HUDEP-2 (cell line): Measurements from ENCODE around the gene TMEM115.
"Not testable (repeated sequence)": the region's sequence is repeated elsewhere in the genome, so short reads cannot be mapped to it uniquely, and the experiment has no call there.

Experiments used
- DNase-seq, 76 experiments: peaks; one replicate each; lab custom pipeline; 2025; ENCODE audit not compliant: unreplicated experiment in 76 of 76; lab: John Stamatoyannopoulos, UW

Gene TMEM115

GRCh38 chr3:50321336-50322114 is 37.8 kb downstream of the TMEM115 start:
- peak in 73 of 76 experiments; percentile 18 to 99 (median 77) for DNase-seq

- peak in 48 of 76 experiments; percentile 32 to 82 (median 64) for DNase-seq
These were observed 38.4 kb downstream of the TMEM115 start for GRCh38 chr3:50320853-50321335.

DNA sequence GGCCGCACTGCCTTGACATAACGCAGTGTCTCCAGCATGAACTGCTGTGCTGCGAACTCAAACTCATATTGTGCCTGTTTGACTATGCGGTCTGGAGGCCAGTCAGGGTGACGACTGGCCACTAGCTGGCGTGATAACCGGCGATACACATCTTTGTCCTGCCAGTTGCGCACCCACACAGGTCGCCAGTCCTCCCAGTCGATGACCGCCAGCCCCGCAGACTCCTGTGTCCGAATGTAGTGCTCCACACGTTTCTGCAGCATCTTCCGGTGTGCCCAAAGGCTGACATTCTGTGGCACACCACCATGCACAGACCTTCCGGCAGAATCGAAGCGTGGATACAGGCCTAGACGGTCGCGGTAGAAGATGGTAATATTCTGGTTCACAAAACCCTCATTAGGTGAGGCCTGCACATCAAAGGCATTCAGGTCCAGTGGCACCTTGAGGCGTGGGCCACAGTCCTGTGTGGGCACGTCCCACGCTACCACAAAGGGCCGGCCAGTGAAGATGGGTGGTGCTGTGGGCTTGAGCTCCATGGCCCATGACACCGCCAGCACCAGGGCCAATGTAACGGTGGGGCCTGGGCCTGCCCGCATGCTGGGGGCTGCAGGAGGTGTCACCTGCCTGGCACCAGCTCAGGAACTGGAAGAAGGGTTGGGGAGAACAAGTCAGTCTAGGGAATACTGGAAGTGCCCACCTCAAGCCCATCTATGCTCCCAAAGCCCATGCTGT is 39.3 kb downstream of the TMEM115 start:
- DNase-seq = no peak

DNA sequence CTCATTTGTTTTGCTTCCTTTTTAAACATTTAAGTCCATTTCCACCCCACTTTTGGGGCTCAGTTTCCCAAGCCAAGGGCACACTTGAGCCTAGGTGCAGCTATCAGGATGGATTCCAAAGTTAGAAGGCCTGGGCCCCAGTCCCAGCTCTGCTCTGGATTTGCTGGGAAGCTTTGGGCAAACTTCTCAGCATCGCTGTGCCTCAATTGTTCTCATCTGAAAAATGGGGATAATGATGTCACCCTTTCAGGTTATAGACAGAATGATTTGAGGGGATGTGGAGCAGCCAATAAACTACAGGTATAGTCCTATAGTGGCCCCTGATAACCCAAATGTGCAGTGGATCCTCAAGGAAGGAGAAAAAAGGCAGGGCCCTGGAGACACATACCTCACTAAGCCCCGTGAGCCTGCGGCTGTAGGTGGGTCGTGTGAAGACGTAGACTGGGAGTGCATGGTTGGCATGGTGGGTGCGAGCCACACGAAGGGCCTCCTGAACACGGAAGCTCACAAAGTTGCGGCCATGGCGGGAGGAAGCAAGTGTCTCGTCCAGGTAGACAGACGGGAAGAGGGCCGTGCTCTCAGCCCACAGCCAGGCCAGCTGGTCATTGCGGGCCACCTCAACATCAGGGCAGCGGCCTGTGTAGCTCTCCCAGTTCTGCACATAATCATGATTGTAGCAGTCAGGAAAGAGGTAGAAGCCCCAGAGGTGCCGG is 40.0 kb downstream of the TMEM115 start:
- DNase-seq = no peak

DNA sequence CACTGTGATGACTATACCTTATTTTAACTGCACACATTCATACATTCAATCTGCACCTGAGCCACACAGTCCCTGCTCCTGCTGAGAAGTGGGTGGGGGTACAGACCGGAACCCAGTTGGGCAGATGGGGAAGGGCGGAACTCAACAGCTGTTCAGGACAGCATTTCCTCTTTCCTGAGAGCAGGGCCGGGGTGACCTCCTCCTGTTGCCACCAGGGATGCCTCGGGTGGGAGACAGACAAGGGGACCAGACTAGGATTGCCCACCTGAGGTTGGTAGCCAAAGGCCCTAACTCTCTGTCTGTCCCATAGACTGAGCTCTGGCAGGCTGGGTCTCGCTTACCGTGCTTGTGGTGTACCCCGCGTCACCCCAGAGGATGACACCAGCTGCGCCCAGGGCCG is 40.7 kb downstream of the TMEM115 start:
- DNase-seq = no peak

DNA sequence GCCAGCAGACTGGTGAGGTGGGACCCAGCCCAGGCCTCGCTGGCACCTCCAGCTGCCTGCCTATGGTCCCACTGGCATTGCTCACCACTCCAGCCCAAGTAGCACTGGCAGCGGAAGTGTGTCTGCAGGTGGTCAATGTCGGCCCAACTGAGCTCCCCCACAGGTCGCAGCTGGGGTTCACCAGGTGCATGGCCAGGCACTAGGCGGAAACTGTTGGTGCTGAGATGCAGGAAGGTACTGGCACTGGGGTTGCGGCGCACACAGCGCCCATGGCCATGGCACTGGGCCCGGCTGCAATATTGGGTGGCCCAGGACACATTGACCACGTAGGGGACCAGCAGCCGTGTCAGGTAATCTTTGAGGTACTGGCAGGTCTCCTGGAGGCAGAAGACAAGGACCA is 41.2 kb downstream of the TMEM115 start:
- DNase-seq = no peak

DNA sequence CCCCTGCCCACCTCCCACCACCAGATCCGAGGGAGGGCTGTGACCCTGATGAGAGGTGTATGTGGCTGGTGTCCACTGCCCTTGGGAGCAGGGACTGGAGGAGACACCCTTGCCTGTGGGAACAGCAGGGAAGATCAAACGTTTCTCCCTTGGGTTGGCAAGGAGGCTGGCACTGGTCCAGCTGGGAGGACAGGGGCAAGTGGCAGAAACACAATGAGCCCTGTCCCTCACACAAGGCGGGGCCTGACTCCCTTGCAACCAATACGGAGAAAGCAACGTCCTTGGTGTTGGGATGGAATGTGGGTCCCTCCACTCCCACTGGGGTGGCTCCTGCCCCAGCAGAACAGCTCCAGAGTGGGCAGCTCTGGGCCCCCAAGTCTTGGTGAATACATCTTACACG is 42.0 kb downstream of the TMEM115 start:
- no peak for DNase-seq

DNA sequence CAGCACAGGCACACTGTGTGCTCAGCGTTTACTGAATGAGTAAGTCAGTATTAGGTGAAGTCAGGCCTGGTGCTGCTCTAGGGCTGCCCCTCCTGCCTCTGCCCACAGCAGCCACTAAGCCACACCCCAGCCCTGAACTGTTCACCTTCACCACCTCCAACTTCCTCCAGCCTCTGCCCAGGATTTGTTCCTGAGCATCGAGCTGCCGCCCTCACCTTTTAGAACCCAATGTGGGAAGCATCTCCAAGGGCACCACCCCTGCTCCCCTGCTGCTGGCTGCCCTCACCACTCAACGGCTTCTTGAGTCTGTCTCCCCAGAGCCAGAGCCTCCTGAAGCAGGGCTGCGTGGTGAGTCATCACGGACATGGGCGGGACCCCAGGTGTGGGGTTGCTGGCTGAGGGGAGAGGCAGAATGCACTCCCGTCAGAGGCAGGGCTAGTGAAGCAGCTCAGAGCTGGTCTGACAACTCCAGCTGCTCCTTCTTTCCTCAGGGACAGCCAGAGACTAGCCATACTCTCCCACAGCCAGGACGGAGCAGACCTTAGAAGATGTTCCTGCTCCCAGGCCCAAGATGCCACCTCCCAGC is 42.6 kb downstream of the TMEM115 start:
- peak in 28 of 76 experiments; percentile 13 to 63 (median 28) for DNase-seq

- DNase-seq = no peak
These were observed 44.5 kb downstream of the TMEM115 start for GRCh38 chr3:50314816-50315215.

DNA sequence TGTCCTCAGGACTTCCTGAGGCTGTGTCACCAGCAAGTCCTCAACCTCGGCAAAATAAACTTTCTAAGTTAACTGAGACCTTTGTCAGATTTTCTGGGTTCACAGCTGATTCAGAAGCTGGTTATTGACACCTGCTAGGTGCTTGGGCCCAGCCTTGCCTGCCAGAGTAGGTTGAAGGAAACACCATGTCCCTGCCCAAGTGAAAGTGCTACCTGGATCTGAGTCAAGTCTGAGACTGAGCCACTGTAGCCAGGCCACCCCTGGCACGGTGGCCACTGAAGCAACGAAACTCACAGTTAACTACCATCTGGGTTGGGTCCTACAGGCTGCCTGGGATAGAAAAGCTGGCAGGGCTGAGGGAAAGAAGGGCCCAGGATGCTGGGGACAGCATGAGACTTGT is 45.0 kb downstream of the TMEM115 start:
- no peak for DNase-seq

GRCh38 chr3:50312041-50312440 is 47.3 kb downstream of the TMEM115 start:
- DNase-seq = not testable (repeated sequence)
